Fibroblast of lung (primary cell): ENCODE measurements around the gene MTMR1.

Source experiments
- EZH2 ChIP-seq: IDR thresholded peaks from 2 replicates; pipeline ENCODE4 v1.5.1; 2012; ENCODE audit warnings: low read length, control low read depth, mild to moderate bottlenecking; ENCODE audit errors: missing control alignments
- TF ChIP-seq, protein P1 (sequence below), 2 donors: IDR thresholded peaks in 1 of 2; conservative IDR thresholded peaks in 1 of 2; 1 replicate in 1 of 2; 2 replicates in 1 of 2; pipeline ENCODE4 v1.5.1; 2011 to 2012; ENCODE audit warnings: low read length in 2 of 2, control low read depth in 1 of 2, inconsistent platforms in 1 of 2, low read depth in 1 of 2, mild to moderate bottlenecking in 1 of 2

DNA sequence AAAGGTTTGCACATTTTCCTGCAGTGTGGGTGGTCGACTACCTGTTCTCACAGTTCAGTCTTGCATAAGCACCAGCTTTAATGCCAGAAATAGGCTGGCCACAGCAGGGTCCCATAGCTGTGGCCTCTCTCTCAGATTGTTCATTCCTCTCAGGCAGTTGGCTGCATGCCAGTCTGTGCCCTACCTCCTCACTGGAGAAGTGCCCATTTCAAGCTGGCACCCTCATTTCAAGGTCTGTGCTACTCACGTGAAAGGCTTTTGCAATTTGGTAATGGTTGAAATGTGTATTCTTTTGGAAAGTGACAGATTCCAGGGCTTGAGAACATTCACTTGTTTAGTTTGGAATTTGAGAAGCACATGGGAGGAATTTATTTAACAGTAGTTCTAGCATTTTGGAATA lies 28.9 kb upstream of the MTMR1 start:
- TF ChIP-seq, protein P1, sequence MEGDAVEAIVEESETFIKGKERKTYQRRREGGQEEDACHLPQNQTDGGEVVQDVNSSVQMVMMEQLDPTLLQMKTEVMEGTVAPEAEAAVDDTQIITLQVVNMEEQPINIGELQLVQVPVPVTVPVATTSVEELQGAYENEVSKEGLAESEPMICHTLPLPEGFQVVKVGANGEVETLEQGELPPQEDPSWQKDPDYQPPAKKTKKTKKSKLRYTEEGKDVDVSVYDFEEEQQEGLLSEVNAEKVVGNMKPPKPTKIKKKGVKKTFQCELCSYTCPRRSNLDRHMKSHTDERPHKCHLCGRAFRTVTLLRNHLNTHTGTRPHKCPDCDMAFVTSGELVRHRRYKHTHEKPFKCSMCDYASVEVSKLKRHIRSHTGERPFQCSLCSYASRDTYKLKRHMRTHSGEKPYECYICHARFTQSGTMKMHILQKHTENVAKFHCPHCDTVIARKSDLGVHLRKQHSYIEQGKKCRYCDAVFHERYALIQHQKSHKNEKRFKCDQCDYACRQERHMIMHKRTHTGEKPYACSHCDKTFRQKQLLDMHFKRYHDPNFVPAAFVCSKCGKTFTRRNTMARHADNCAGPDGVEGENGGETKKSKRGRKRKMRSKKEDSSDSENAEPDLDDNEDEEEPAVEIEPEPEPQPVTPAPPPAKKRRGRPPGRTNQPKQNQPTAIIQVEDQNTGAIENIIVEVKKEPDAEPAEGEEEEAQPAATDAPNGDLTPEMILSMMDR (conservative IDR thresholded peaks at IDR 0.05 in 1 of 2, IDR thresholded peaks at IDR 0.05 in 1 of 2; ENCODE audit: low read depth in 1 of 2, low read length in 2 of 2): no peak
- no peak for TF ChIP-seq EZH2
